Glutamatergic neuron (in vitro differentiated cells): ENCODE measurements around the gene THSD8. TPM values are rescaled to one million over a fixed set of nuclear protein-coding genes. Genes with fewer than 3 reads are reported as not detected.

Experiments
- DNase-seq: peaks from one replicate; pipeline ENCODE4 v3.0.0; 2022
- H3K27ac Mint-ChIP-seq: one replicate; pipeline ENCODE4 v1.8.0; 2020; ENCODE audit warnings: mild to moderate bottlenecking, mixed read lengths, inconsistent platforms; ENCODE audit not compliant: unreplicated experiment
- H3K27me3 Mint-ChIP-seq: one replicate; pipeline ENCODE4 v1.8.0; 2020; ENCODE audit warnings: mild to moderate bottlenecking, moderate library complexity, mixed read lengths, inconsistent platforms; ENCODE audit not compliant: unreplicated experiment
- H3K36me3 Mint-ChIP-seq: one replicate; pipeline ENCODE4 v1.8.0; 2020; ENCODE audit warnings: mild to moderate bottlenecking, mixed read lengths, inconsistent platforms; ENCODE audit not compliant: unreplicated experiment
- H3K4me1 Mint-ChIP-seq: one replicate; pipeline ENCODE4 v1.8.0; 2020; ENCODE audit warnings: mild to moderate bottlenecking, low read depth, mixed read lengths, inconsistent platforms; ENCODE audit not compliant: unreplicated experiment
- H3K4me3 Mint-ChIP-seq: one replicate; pipeline ENCODE4 v1.8.0; 2020; ENCODE audit warnings: mild to moderate bottlenecking, mixed read lengths, inconsistent platforms; ENCODE audit not compliant: unreplicated experiment
- H3K9me3 Mint-ChIP-seq: one replicate; pipeline ENCODE4 v1.8.0; 2020; ENCODE audit warnings: mild to moderate bottlenecking, moderate library complexity, mixed read lengths, inconsistent platforms; ENCODE audit not compliant: unreplicated experiment
- total RNA-seq: library from RNA; stranded (reverse); fragmentation: NEBNext Ultra II Directional; extraction: Animal tissue kit (Norgen Biotek cat#: 25700); gene quantifications from one replicate; pipeline ENCODE4 v1.2.1, GENCODE V29; 2021; ENCODE audit not compliant: unreplicated experiment
- TF ChIP-seq, protein P1 (sequence below): fragments of 200-600 bp; sonication (generic); IDR thresholded peaks from one replicate; pipeline ENCODE4 v1.5.0; 2021; ENCODE audit not compliant: partially characterized antibody, unreplicated experiment

Gene THSD8
- total RNA-seq, 1 donor from 2014 or later, result 14.4 TPM

GRCh38 chr19:12767666-12768065, 34.2 kb upstream of the THSD8 start:
- peaks cover 4% of the 10 kb centered on the region for H3K27me3 Mint-ChIP-seq
- H3K27ac Mint-ChIP-seq, result no peak overlapping the region
- peaks cover 2% of the 10 kb centered on the region for H3K9me3 Mint-ChIP-seq
- TF ChIP-seq, protein P1, sequence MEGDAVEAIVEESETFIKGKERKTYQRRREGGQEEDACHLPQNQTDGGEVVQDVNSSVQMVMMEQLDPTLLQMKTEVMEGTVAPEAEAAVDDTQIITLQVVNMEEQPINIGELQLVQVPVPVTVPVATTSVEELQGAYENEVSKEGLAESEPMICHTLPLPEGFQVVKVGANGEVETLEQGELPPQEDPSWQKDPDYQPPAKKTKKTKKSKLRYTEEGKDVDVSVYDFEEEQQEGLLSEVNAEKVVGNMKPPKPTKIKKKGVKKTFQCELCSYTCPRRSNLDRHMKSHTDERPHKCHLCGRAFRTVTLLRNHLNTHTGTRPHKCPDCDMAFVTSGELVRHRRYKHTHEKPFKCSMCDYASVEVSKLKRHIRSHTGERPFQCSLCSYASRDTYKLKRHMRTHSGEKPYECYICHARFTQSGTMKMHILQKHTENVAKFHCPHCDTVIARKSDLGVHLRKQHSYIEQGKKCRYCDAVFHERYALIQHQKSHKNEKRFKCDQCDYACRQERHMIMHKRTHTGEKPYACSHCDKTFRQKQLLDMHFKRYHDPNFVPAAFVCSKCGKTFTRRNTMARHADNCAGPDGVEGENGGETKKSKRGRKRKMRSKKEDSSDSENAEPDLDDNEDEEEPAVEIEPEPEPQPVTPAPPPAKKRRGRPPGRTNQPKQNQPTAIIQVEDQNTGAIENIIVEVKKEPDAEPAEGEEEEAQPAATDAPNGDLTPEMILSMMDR, result no peak
- H3K4me3 Mint-ChIP-seq, result no peak overlapping the region
- DNase-seq, result no peak
- H3K36me3 Mint-ChIP-seq, result no peaks in the 10 kb centered on the region
- H3K4me1 Mint-ChIP-seq, result peaks cover 1% of the 10 kb centered on the region

DNA sequence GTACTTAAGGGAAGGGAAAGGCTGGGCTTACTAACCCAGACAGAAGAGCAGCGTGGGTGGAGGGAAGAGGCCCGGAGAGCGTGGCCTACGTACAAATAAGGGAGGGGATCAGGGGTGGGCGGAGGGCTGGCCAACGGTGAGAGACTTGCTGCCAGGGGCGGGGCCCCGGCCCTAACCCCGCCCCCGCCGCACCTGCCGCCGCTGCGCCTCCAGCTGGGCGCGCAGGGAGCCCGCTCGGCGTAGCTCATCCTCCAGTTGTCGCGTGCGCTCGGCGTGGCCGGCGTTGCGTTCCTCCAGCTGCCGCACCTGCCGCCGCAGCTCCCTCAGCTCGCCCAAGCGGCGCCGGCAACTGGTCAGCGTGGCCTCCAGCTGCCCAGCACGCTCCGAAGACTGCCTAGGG, 32.2 kb upstream of the THSD8 start:
- Mint-ChIP-seq H3K36me3 (no peaks in the 10 kb centered on the region), H3K27ac (peak overlapping the region; percentile 55), H3K27me3 (peaks cover 4% of the 10 kb centered on the region), H3K4me1 (peaks cover 3% of the 10 kb centered on the region), H3K9me3 (peaks cover 7% of the 10 kb centered on the region), H3K4me3 (peak overlapping the region; percentile 55)
- TF ChIP-seq, protein P1, result no peak
- peak; percentile 69 for DNase-seq

- no peak overlapping the region for H3K27ac Mint-ChIP-seq
- TF ChIP-seq, protein P1, result no peak
- no peak overlapping the region for H3K4me3 Mint-ChIP-seq
- DNase-seq, result no peak
- no peaks in the 10 kb centered on the region for H3K36me3 Mint-ChIP-seq
- peaks cover 3% of the 10 kb centered on the region for H3K4me1 Mint-ChIP-seq
- H3K27me3 Mint-ChIP-seq, result peaks cover 4% of the 10 kb centered on the region
- peaks cover 7% of the 10 kb centered on the region for H3K9me3 Mint-ChIP-seq
Observed at GRCh38 chr19:12770922-12771321, 30.9 kb upstream of the THSD8 start.

- Mint-ChIP-seq H3K27me3 (peaks cover 2% of the 10 kb centered on the region), H3K4me3 (no peak overlapping the region), H3K36me3 (no peaks in the 10 kb centered on the region), H3K4me1 (peaks cover 3% of the 10 kb centered on the region), H3K27ac (no peak overlapping the region), H3K9me3 (peaks cover 8% of the 10 kb centered on the region)
- TF ChIP-seq, protein P1, result no peak
- DNase-seq, result no peak
Observed at GRCh38 chr19:12772323-12772722, 29.5 kb upstream of the THSD8 start.

DNA sequence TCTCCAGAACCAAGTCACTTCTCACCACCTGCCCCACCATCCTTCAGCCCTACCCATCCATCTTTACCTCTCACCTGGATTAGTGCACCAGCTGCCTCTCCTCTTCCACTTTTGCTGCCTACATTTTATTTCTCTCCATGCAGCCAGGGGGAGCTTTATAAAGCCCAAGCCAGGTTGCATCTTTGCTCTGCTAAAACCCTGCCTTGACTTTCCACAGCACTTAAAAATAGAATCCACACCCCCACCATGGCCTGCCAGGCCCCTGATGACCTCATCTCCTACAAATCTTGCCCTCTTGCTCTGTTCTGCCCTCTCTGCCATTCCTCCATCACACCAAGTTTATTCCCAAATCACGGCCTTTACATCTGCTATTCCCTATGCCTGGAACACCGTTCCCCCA, 28.3 kb upstream of the THSD8 start:
- DNase-seq, result no peak
- peaks cover 4% of the 10 kb centered on the region for H3K27me3 Mint-ChIP-seq

More for the DNA sequence above, 28.3 kb upstream of the THSD8 start:
- peaks cover 13% of the 10 kb centered on the region for H3K9me3 Mint-ChIP-seq
- no peaks in the 10 kb centered on the region for H3K36me3 Mint-ChIP-seq
- TF ChIP-seq, protein P1, result no peak
- H3K4me1 Mint-ChIP-seq, result peaks cover 7% of the 10 kb centered on the region
- H3K4me3 Mint-ChIP-seq, result no peak overlapping the region
- H3K27ac Mint-ChIP-seq, result no peak overlapping the region
